AG08396 (cell line): ENCODE results near the gene ALDH3A1.

Source experiments
- DNase-seq: peaks from one replicate; pipeline ENCODE4 v3.0.0; 2012; ENCODE audit warnings: low spot score, mixed read lengths

ALDH3A1 gene

DNA sequence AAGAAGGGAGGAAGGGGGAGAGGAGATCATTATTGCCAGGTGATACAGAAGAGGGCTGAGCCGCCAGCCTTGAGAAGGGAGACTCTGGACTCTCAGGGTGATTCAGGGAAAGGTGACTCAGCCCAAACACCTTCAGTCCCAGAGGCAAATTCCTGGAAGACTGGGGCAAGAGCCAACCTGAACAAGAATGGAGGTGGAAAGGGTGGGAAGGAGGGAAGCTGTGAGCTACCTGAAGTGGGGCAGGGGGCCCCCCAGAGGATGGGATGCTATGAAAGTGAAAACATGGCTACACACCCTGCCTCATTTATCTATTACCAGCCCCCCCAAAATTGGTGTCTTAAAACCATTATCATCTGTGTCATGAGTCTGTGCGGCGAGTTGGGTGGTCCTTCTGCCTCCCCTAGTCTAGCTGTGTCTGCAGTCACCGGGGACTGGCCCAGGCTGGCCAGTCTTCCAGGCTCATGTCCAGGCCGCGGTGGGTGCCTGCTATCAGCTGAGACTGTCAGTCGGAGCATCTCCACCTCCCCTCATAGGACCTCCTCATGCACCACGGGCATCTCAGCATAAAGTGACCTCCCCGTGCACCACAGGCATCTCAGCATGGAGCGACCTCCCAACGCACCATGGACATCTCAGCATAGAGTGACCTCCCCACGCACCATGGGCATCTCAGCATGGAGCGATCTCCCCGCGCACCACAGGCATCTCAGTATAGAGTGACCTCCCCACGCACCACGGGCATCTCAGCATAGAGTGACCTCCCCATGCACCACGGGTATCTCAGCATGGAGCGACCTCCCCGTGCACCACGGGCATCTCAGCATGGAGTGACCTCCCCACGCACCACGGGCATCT, 28.5 kb downstream of the ALDH3A1 start:
- no peak for DNase-seq

DNA sequence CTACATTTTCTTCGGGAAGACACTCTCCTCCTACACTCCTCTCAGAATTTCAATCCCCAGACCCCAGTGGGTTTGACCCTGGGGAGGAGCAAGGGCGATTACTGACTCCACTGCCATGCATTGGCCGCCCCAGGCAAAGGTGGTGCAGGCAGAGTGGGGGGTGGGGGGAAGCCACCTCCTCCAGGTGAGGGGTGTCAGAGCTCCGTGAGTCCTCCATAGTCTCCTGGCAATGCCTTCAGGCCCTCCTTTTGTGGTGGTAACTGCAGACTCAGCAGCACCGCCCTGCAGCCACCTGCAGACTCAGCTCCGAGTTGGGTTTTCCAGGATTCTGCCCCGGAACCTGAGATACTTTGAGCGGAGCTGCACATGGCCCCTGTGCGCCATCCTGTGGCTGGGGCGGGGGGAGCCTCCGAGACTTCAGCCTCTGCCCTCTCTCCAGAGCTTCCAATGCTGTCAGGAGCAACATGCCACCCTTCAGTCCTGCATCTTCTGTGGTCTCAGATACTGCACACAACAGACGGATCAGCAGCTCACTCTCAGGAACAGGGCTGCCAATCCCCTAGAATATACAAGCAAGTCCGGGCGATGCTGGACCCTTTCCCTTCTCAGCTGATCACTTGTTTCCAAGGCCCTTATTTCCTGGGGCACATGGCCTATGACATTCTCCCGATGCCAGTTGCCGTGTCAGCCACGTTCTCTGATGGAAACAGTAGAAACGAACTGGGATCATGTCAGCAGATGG, 29.3 kb downstream of the ALDH3A1 start:
- no peak for DNase-seq

DNA sequence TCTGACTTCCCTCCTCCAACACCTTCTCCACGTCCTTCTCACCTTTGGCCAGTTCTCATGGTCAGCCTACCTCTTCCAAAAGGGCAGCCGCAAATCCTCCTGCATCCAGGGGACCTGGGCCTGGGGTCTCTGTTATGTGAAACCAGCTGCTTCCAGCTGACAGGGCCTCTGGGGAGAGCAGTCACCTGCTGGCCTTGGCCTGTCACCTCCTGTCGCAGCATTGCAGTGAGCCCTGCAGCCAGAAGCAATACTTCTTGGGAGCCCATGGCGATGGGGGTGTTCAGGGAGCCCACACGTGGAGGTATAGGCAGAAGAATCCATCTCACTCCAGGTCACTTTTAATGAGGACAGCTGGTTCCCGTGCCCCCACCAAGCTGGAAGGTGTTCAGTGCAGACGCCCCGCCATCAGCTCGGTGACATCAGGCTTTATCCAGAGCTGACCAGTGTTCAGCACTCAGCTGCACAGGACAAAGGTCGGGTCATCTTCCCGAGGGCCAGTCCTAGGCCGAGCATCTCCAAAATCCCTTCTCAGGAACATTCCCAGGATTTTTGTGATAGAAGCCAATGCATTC, 30.0 kb downstream of the ALDH3A1 start:
- no peak for DNase-seq

DNA sequence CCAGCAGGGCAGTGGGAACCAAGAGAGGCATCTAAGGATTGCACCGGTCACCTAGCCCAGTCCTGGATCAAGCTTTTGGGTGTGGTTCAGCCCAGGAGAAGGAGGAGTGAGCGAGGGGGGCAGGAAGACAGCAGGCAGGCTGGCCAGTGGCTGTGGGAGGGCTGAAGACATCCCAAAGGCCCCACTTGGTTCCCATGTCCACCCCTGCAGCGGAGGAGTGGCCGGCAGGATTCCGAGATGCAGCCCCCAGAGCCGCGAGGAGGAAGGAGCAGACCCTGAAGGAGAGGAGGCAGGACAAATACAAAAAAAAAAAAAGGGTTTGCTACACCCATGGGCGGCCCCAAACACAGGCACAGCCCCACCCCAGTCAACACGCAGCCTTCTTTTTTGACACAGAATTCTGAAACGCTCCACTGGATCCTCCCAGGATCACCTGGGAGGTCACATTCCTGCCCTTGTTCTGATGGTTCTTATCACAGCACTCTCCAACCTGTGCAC, 30.6 kb downstream of the ALDH3A1 start:
- no peak for DNase-seq

DNA sequence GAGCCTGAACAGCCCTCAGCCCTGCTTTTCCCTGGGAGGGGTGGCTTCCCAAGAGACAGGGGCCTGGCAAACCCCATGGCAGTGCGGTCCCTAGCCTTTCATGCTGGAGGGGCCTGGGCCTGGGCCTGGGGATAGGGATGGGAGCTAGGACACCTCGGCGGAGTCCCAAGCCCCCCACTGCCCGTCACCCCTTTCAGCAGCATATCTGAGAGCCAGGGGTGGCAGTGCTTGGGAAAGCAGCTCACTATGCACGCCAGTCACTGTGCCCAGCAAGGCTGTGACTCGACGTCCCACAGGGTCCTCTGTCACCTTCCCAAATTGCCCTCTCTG, 31.1 kb downstream of the ALDH3A1 start:
- no peak for DNase-seq

DNA sequence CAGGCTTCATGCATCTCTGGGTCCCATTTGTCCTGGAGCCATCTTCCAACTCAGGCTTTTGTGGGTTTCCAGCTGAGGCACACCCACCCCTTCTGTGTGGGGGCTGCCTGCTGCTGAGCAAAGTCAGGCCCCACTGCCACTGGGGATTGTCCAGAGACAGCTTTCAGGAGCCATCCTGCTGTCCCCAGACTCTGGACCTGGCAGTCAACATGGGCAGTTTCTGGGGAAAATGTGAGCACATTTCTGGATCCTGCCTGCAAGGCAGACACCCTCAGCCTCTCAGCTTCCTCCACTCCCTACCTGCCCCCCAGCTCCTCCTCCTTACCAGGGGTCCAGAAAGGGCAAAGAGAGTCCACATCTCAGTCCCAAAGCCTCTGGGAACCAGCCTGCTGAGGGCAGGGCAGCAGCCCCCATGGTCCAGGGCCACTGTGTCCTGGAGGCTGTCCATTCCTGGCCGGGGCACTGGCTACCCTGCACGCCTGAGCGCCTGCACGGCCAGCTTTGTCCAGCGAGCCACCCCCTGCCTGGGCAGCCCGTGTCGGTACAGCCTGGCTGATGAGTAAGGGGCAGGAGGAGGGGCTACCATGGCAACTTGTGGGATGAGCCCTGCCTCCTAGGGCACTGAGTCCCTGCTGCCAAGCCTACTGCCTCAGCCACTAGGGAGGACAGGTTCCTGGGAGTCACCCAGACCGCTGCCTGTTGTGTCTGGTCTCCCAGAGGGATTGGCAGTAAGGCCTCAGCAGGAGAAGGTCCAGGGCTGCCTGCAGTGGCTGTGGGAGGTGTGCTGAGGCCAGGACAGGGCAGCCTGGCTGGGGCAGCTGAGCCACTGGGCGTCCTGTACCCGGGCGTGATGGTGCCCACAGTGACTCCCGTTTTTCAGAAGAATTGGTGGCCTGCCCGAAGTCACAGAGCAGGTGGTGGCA, 31.7 kb downstream of the ALDH3A1 start, which contains the start of gene SLC47A2:
SLC47A2 (minus strand) TSS at position 477 of the 923 bp plus-strand sequence; CDS start at position 448, 29 bp downstream.
- no peak for DNase-seq

DNA sequence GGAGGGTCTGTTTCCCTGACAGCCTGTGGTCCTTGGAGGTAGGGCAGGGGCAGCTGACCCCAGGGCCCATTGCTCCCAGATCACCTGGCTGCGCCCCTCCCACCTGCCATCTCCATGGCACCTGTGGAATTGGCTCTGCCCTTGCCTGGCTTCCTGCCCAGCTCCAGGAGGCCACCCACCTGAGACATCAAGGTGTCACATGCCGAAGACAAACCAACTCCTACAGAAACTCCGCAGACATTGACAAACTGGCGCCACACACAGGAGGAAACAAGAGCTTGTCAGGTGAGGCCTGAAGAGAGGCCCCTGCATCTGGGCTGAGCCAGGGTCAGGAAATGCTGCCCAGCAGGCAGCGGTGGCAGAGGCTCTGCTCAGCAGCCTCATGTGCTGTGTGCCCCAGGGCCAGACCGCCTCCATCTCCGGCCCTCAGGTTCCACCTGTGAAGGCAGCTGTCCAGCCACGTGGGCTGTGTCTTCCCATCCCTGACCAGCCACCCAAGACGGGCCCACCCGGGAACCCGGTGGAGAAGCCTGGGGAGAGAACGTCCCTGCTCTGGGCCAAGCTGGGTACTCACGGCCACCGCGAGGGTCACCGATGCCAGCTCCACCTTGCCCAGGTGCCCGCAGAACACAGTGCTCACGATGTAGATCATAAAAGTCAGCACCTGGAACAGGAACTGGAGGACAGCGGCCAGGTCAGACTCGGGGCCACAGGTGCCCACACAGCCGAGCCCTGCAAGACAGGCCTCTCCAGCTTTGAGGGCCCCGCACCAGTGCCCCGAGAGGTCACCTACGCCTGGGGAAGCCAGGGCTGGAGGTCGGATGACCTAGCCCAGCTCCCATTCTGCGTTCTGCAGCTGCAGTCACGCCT, 33.3 kb downstream of the ALDH3A1 start:
- DNase-seq: no peak

DNA sequence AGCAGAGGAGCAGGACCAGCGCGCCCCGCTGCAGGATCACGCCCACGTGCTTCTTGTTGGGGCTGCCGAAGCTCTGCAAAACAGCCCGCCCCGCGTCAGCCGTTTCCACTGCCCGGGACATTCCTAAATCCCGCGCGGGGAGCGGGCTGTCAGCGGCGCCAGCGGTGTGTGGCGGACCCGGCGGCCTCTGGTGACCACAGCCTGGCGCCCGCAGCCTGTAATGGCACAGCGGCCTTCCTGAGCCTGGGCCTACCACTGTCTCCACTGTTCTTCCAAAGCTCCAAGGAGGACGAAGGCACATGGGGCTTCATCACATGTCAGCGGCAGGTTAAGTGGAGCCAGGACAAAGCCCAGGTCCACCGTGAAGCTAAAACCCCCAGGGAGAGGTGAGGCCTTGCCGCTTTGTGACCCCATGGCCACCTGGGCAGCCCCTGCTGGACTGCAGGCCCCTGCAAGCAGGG, 34.2 kb downstream of the ALDH3A1 start:
- DNase-seq: no peak

DNA sequence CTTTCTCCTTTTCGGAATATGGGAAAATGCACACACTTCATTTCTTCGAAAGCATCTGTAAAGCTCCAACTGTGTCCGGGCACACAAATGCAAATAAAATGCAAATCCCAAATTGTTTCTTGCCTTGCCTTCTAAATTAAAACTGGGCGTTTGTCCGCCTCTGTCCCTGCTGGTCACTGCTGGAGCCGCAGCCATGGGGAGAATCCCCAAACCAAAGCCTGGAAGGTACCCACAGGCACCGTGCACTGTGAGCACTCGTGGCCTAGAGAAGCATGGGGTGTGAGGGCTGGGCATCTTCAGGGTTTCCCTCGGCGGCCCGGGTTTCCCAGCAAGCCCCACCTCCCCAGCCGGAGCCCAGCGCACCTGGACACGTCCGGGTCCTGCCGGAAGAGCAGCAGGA, 34.6 kb downstream of the ALDH3A1 start:
- DNase-seq: no peak

DNA sequence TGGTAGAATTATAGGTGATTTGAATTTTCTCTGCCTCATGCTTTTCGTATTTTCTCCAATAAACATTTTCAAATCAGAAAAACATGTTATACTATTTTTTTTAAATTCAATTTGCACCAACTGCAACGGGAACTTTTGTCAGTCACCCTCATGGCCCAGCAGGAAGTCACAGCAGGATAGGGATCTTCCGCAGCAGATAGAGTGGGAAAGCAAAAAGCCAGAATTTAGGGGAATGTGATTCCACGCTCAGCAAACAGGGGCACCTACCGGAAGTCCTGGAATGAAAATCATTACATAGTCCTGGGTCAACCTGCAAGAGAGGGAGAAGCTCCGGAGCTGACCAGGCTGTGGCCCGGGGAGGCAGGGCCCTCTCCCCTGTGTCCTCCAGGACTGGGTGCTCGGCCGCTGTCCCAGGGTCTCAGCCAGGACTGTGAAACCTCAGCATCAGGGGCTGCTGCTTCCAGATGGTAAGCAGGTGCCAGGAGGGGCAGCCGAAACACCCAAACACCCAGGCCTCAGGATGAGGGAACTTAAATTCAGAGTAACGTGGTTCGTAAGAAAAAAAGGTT, 35.6 kb downstream of the ALDH3A1 start:
- no peak for DNase-seq

DNA sequence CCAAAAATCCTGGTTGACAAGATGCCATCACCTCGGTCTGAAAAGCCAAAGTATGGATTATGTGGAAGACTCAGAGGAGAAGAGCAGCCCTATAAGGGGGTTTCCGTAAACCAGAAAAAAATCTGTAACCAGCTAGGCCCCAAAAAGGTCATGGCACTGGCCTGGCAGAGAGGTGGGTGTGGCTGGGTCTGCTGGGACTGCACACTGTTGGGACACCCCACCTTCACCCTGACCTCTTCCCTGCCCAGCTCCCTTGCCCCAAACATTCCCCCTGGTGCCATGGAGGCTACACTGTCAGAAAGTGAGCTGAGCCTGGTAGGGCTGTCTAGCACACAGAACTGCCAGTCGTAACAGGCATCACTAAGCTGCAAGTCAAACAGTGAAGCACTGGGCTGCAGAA, 38.3 kb downstream of the ALDH3A1 start:
- no peak for DNase-seq

DNA sequence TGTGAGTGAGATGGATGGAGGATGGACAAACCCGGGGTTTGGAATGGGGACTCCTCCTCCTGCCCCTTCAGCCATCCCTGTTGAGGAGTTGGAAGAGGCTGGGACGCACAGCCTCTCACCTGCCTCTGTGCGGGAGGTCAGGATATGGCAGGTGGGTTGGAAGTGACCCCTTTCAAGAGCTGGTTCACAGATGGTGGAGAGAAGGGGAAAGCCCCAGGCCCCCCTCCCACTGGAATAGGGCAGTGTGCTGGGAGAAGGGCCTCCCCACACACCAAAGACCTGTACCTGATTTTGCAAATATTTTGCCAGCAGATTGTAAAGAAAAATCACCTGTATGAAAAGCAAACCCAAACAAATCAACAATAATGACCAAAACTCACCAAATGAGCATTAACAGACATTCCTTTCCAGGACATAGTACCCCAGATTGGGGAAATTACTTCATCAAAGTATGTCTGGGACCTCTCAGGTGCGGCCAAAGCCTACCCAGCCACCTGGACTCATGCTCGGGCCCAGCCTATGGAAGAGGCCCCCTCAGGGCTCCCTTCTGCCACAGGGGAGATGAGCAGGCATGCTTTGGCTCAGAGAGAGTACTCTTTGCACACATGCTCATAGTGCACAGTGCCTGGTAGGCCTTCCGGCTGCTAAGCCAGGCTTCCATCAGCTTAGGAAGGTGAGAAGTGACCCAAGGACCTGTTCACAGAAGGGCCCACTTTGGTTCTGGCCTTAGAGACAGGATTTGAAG, 39.5 kb downstream of the ALDH3A1 start:
- DNase-seq: no peak

DNA sequence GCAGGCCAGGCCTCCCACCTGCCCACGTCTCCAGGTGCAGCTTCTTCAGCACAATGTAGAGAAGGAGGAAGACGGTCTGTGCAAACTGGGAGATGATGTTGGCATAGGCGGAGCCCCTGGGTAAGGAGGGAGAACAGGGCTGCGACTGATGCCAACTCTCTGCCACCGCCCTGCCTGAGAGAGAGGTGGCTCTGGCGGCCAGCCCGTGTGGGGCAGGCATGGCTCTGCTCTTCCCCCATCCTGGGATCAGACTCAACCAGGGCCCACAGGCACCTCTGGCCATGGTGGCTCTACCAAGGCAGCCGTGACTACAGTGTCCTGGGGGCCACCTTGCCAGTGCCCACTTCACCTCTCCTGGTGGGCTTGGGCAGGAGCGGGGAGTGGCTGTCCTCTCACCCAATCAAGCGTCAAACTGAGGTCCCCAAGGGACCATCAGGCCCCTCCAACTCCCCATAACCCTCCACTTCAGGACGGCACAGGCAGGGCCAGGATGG, 40.3 kb downstream of the ALDH3A1 start:
- DNase-seq: no peak

DNA sequence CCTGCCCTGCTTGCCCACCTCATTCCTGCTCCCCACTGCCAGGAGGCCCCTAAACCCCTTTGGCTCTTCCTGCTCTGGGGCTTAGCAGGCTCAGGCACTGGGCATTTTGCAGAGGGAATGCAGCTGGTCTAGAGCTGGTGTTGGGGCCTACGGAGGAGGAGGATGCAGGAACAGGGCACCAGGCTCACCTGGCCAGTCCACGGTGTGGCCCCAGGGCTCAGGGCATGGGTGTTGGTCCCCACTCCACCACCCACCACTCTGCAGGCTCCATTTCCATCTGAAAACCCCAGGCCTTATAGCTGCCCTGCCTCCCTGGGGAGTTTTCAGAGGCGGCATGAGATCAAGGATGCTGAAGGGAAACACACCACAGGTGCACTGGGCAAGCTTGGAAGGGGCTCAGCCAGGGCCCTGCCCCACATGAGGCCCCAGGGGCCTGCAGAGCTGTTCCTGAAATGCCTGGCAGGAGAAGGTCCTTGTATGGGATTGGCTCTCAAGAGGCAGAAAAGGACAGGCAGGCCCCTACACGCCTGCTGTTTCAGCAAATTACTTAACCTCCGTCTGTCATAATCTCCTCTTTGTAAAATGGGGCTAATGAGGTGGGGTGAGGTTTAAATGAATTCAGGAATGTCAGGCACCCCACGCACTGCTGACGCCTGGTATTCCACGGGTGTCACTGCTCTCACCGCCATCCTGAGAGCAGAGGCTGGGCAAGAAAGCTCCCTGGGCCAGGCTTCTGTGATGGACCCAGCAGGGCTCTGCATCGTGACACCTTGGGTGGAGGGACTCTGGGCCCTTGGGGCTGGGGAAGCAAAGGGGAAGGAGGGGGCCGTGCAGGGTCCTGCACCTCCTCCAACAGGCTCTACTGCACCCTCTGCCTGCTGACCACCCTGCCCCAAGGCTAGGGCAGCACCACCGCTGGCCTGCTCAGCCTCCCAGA, 41.0 kb downstream of the ALDH3A1 start:
- peak; percentile 16 for DNase-seq

DNA sequence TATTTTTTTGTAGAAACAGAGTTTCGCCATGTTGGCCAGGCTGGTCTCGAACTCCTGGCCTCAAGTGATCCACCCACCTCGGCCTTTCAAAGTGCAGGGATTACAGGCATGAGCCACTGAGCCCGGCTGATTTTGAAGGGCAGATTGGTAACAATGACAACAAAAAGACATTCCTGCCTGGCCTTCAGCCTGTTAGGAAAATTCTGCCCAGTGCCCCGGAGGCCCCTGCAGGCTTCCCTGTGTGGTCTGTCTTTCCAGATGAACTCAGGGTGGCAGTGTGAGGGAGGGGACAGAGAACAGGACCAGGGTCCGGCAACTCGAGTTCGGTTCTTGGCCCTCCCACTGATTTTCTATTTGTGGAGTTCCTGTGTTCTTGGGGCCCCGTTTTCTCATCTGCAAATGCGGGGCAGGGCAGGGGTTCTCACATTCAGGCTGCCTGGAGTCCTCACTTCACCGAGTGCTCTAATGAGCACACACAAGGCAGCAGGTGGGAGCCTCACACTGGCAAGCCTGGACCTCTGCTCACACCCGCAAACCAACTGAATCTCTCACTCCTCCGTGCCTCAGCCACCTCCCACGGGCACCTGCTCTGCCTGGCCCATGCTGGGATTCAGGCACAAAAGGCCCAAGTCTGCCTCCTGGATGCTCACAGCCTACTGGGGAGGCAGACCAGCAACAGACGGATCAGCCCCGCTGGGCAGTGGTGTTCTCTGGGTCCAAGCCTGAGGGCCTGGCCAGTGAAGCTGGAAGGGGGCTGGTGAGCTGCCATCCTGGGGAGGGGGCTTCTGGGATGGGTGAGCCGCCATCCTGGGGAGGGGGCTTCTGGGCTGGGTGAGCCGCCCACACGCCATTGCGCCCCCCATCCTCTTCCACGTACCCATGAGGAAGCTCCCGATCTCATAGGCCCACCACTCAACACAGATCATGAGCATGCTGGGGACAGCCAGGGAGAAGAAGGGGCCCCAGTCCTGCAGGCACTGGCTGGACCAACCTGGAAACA, 42.0 kb downstream of the ALDH3A1 start:
- no peak for DNase-seq

DNA sequence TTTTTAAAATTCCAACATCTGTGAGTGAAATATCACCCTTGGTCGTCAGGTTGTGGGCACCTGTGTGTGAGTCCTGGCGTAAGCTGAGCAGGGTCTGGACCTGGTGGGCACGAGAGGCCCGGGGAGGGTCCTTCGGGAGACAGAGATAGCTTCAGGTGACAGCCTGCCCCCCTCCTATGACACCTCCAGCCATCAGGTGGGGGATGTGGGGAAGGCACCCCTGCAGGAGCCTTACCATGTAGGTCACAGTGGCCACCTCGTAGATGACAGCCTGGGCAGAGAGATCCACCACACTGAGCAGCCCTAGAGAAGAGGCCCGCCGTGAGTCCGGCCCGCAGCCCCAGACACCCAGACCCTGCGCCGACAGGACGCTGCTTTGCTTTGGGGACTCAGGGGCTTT, 42.9 kb downstream of the ALDH3A1 start:
- DNase-seq: no peak
